SJSA1 (cell line): ENCODE measurements around the gene SPAG8. TPM values are rescaled to one million over a fixed set of nuclear protein-coding genes. Genes with fewer than 3 reads are reported as not detected.
A peak's percentile ranks its signal among the peaks of the same experiment; 100 is the strongest.

Source experiments
- DNase-seq, 2 experiments: peaks; one replicate each; pipeline ENCODE4 v3.0.0-alpha.2; 2015 to 2020; ENCODE audit warnings: low spot score in 2 of 2, low read depth in 1 of 2
- H3K27ac ChIP-seq: fragments of 250-450 bp; sonication (Bioruptor Pico); 2 replicates; pipeline ENCODE4 v1.5.1; 2020; ENCODE audit warnings: mild to moderate bottlenecking, moderate library complexity
- H3K27me3 ChIP-seq: fragments of 250-450 bp; sonication (Bioruptor Pico); replicated peaks from 2 replicates; pipeline ENCODE4 v1.5.1; 2020; ENCODE audit warnings: mild to moderate bottlenecking, moderate library complexity
- H3K36me3 ChIP-seq: fragments of 250-450 bp; sonication (Bioruptor Pico); 2 replicates; pipeline ENCODE4 v1.5.1; 2020; ENCODE audit warnings: mild to moderate bottlenecking
- H3K4me1 ChIP-seq: fragments of 250-450 bp; sonication (Bioruptor Pico); replicated peaks from 2 replicates; pipeline ENCODE4 v1.6.1; 2021; ENCODE audit warnings: mild to moderate bottlenecking
- H3K4me3 ChIP-seq: fragments of 250-450 bp; sonication (Bioruptor Pico); 2 replicates; pipeline ENCODE4 v1.5.1; 2020; ENCODE audit warnings: mild to moderate bottlenecking
- H3K9me3 ChIP-seq: fragments of 250-450 bp; sonication (Bioruptor Pico); replicated peaks from 2 replicates; pipeline ENCODE4 v1.5.1; 2020; ENCODE audit warnings: mild to moderate bottlenecking
- total RNA-seq: library from RNA; depleted of rRNA; stranded (reverse); fragments of >200 nt; shearing (Covaris generic); gene quantifications from 2 replicates; pipeline ENCODE4 v1.2.3, GENCODE V29; 2014; rRNA removed

SPAG8 gene
- total RNA-seq = 0.13 TPM in 1 of 2 replicates, not detected in the other

- peaks cover 3% of the 10 kb centered on the region; the same call in 1 of the 2 replicates for H3K36me3 ChIP-seq
Observed at GRCh38 chr9:35812025-35812602, at the start of gene SPAG8. TSS of gene SPAG8 (minus strand) at chr9:35812262. CDS start at chr9:35812147, 115 bp downstream.

GRCh38 chr9:35861161-35861897 is 49.3 kb upstream of the SPAG8 start:
- H3K4me1 ChIP-seq = no peaks in the 10 kb centered on the region
- H3K36me3 ChIP-seq = no peaks in the 10 kb centered on the region
- H3K9me3 ChIP-seq = no peaks in the 10 kb centered on the region
- no peaks in the 10 kb centered on the region for H3K27me3 ChIP-seq
- no peak for DNase-seq
- no peak overlapping the region for H3K4me3 ChIP-seq
- H3K27ac ChIP-seq = no peak overlapping the region

More at GRCh38 chr9:35812025-35812602, at the start of gene SPAG8:
- peak within 1 kb of the TSS; percentile 35 for H3K4me3 ChIP-seq
- no peak within 1 kb of the TSS for H3K27ac ChIP-seq
- peak; percentile 65 to 90 for DNase-seq
- H3K9me3 ChIP-seq = no peaks in the 10 kb centered on the region
- H3K4me1 ChIP-seq = peaks cover 21% of the 10 kb centered on the region
- no peaks in the 10 kb centered on the region for H3K27me3 ChIP-seq

GRCh38 chr9:35859990-35860339 is 47.9 kb upstream of the SPAG8 start:
- Histone ChIP-seq H3K27me3 (no peaks in the 10 kb centered on the region), H3K4me3 (no peak overlapping the region), H3K4me1 (no peaks in the 10 kb centered on the region), H3K36me3 (no peaks in the 10 kb centered on the region), H3K9me3 (no peaks in the 10 kb centered on the region), H3K27ac (no peak overlapping the region)
- no peak for DNase-seq

GRCh38 chr9:35859310-35859989 is 47.4 kb upstream of the SPAG8 start:
- Histone ChIP-seq H3K9me3 (no peaks in the 10 kb centered on the region), H3K27me3 (no peaks in the 10 kb centered on the region)
- DNase-seq = no peak

GRCh38 chr9:35858458-35858857 is 46.4 kb upstream of the SPAG8 start:
- H3K9me3 ChIP-seq = no peaks in the 10 kb centered on the region
- no peaks in the 10 kb centered on the region for H3K27me3 ChIP-seq
- no peak overlapping the region for H3K27ac ChIP-seq
- H3K36me3 ChIP-seq = no peaks in the 10 kb centered on the region
- no peaks in the 10 kb centered on the region for H3K4me1 ChIP-seq
- no peak for DNase-seq
- H3K4me3 ChIP-seq = no peak overlapping the region

More at GRCh38 chr9:35859310-35859989, 47.4 kb upstream of the SPAG8 start:
- no peak overlapping the region for H3K27ac ChIP-seq
- H3K4me1 ChIP-seq = no peaks in the 10 kb centered on the region
- no peaks in the 10 kb centered on the region for H3K36me3 ChIP-seq
- no peak overlapping the region for H3K4me3 ChIP-seq

GRCh38 chr9:35856882-35857281 is 44.8 kb upstream of the SPAG8 start:
- H3K9me3 ChIP-seq = no peaks in the 10 kb centered on the region
- H3K27me3 ChIP-seq = no peaks in the 10 kb centered on the region
- DNase-seq = no peak
- no peak overlapping the region for H3K4me3 ChIP-seq
- H3K36me3 ChIP-seq = no peaks in the 10 kb centered on the region
- H3K4me1 ChIP-seq = no peaks in the 10 kb centered on the region
- H3K27ac ChIP-seq = no peak overlapping the region

- H3K27ac ChIP-seq = no peak overlapping the region
- no peaks in the 10 kb centered on the region for H3K36me3 ChIP-seq
- DNase-seq = no peak
- H3K4me3 ChIP-seq = no peak overlapping the region
- no peaks in the 10 kb centered on the region for H3K4me1 ChIP-seq
- H3K27me3 ChIP-seq = no peaks in the 10 kb centered on the region
- H3K9me3 ChIP-seq = no peaks in the 10 kb centered on the region
Observed at GRCh38 chr9:35856206-35856605, 44.1 kb upstream of the SPAG8 start.

GRCh38 chr9:35854091-35854762 is 42.2 kb upstream of the SPAG8 start:
- no peaks in the 10 kb centered on the region for H3K4me1 ChIP-seq
- no peaks in the 10 kb centered on the region for H3K9me3 ChIP-seq
- H3K27me3 ChIP-seq = no peaks in the 10 kb centered on the region
- DNase-seq = no peak
- no peaks in the 10 kb centered on the region for H3K36me3 ChIP-seq
- H3K27ac ChIP-seq = no peak overlapping the region
- no peak overlapping the region for H3K4me3 ChIP-seq

- Histone ChIP-seq H3K36me3 (no peaks in the 10 kb centered on the region), H3K27me3 (no peaks in the 10 kb centered on the region), H3K4me3 (no peak overlapping the region), H3K9me3 (no peaks in the 10 kb centered on the region), H3K4me1 (no peaks in the 10 kb centered on the region), H3K27ac (no peak overlapping the region)
- DNase-seq = peak in 1 of 2 experiments; percentile 8
Observed at GRCh38 chr9:35852876-35853865, 41.1 kb upstream of the SPAG8 start.

GRCh38 chr9:35852267-35852815 is 40.3 kb upstream of the SPAG8 start:
- H3K27ac ChIP-seq = no peak overlapping the region
- DNase-seq = no peak
- no peaks in the 10 kb centered on the region for H3K27me3 ChIP-seq
- no peak overlapping the region for H3K4me3 ChIP-seq
- H3K9me3 ChIP-seq = no peaks in the 10 kb centered on the region
- no peaks in the 10 kb centered on the region for H3K4me1 ChIP-seq
- no peaks in the 10 kb centered on the region for H3K36me3 ChIP-seq

GRCh38 chr9:35847792-35848572 is 35.9 kb upstream of the SPAG8 start:
- Histone ChIP-seq H3K27ac (no peak overlapping the region), H3K4me1 (peaks cover 11% of the 10 kb centered on the region), H3K36me3 (no peaks in the 10 kb centered on the region), H3K27me3 (no peaks in the 10 kb centered on the region), H3K4me3 (no peak overlapping the region), H3K9me3 (no peaks in the 10 kb centered on the region)
- no peak for DNase-seq
